ENCODE measurements around the gene GYPB. TPM values are rescaled to one million over a fixed set of nuclear protein-coding genes. Genes with fewer than 3 reads are reported as not detected.
"Not testable (repeated sequence)": the region's sequence is repeated elsewhere in the genome, so short reads cannot be mapped to it uniquely, and the experiment has no call there.

The GYPB gene
- total and polyA plus RNA-seq, 2 experiments from 2014 or later: 0.43 TPM; not detected in 1

DNA sequence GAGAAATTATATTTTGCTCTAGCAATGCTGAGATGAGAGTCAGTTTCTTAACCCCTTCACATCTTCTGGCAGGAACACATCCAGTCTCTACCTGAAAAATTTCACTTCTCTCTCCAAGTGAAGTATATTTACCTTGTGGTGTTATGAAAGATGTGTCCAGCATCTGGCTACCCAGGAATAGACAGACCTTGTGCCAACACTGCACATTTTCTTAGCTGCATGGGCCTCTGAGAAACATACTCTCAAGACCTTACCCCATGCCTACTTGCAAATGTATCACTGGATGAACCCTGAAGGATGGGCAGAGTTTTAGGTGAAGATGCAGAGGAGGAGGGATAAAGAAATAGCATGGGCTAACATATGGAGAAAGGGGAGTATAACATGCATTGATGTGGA, 13.6 kb downstream of the GYPB start:
- peaks cover 37% of the 10 kb centered on the region for H3K27me3 ChIP-seq
- H3K9me3 ChIP-seq (ENCODE audit: low read depth); H3K27ac ChIP-seq; DNase-seq (ENCODE audit: low read depth in 1 of 2, low spot score in 1 of 2); H3K4me3 ChIP-seq; H3K36me3 ChIP-seq: not testable (repeated sequence)
- peaks cover 22% of the 10 kb centered on the region for H3K4me1 ChIP-seq (ENCODE audit: low read depth)

DNA sequence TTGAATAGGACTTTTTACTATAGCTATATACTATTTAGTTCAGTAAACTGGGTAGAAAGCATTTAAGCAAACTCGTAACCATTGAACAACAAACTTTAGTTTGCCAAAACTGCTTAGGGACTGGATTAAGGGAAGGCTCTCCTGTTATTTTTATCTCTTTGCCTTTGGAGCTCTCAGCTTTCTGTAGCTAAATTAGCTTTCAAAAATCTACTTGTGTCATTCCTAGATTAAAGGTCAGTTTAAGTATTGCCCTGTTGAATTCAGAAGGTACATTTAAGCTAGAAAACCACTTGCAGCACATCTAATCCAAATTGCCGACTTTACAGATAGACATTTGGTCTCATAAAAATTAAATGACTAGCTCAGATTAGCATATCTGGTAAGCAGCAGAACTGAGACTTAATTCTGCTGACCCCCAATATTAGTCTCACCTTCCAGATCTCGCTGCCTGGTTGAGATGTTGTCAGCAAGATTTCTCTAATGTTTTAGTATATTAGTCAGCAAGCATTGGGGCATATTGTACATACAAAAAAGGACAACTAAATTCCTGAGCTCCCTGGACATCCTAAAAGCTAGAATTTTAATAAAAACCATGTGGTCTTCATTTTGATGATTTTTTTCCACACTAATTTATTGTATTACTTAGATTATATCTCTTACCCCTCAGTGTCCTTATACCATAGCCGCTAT, 14.2 kb downstream of the GYPB start:
- not testable (repeated sequence) for H3K36me3 ChIP-seq; H3K9me3 ChIP-seq (ENCODE audit: low read depth); H3K27ac ChIP-seq; H3K4me3 ChIP-seq
- Histone ChIP-seq H3K27me3 (peaks cover 41% of the 10 kb centered on the region), H3K4me1 (ENCODE audit: low read depth) (peaks cover 22% of the 10 kb centered on the region)
- DNase-seq (ENCODE audit: low read depth in 1 of 2, low spot score in 1 of 2): peak in 1 of 2 donors; percentile 3

DNA sequence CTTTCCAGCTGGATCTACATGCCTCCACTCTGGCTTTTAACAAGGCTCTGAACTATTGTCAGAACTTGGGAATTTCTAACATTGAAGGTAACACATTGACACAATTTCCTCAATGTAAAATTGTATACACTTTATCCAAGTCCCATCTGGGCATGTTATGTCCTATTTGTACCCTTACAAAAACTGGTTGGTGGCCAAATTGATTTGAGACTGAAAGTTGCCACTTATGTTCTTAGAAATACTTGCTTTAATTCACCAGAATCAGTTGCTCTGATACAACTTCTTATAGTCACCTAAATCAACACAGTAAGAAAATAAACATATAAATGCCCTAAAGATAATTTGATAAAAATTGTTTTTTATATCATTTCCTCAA, 15.3 kb downstream of the GYPB start:
- not testable (repeated sequence) for H3K4me3 ChIP-seq; H3K9me3 ChIP-seq (ENCODE audit: low read depth); H3K36me3 ChIP-seq; H3K27ac ChIP-seq; DNase-seq (ENCODE audit: low read depth in 1 of 2, low spot score in 1 of 2)
- H3K27me3 ChIP-seq: peaks cover 47% of the 10 kb centered on the region
- H3K4me1 ChIP-seq (ENCODE audit: low read depth): peaks cover 22% of the 10 kb centered on the region

DNA sequence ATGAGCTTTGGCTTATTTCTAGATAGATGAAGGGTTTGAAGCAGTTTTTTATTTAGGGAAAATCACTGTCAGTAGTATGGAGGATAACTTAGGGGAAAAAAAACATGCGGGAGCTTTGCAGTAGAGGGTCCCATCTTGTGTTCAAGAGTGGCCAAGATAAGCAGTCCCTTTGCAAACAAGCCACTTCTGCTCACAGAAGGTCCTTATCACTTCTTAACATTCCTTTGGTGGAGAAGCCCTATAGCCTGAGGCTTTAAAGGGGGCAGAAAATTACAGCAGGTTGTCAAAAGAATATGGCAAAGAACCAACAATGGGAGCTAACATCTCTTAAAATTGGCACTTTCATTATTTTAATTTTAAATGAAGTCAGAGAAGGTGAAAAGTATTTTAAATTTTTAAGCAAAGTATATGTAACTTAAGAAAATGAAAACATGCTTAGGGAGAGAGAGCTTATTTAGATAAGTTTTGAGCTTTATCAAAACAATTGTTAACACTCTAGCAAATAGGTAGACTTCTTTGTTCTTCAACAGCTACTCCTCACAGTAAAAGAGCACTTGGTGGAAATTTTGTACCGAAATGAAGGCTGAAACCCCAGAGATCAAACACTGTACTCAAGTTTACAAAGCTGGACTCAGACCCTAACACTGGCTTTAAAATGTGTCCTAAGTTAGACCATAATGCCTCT, 15.8 kb downstream of the GYPB start:
- H3K4me3 ChIP-seq: not testable (repeated sequence)

DNA sequence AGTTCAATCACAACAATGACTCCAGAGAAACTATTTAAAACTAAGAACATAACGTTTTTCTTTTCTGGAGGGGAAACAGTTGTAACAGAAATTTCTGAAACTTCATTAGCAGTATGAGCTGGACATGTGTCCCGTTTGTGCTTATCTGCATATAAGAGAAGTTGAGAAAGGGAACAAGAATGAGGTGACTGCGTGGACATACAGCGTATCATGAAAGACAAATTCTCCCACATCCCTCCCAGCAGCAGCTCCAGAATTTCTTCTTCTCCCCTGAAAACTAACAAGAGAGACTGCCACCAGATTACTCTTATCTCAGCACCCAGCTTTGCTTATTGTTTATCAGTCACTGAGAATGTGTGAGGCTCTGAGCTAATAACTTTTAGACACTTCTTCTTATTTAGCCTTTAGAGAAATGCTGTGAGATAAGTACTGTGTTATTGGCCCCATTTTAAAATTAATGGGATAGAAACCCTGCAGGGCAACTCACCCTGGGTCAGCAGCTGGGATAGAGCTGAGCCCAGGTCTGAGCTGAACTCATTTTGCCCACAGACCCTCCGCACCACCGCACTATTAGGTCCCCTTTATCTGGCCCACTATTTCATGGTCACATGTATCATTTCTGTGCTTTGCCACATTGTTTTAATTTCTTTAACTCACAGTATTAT, 18.7 kb downstream of the GYPB start:
- DNase-seq (ENCODE audit: low read depth in 1 of 2, low spot score in 1 of 2); H3K27ac ChIP-seq; H3K4me3 ChIP-seq; H3K9me3 ChIP-seq (ENCODE audit: low read depth); H3K36me3 ChIP-seq: not testable (repeated sequence)
- H3K27me3 ChIP-seq: peaks cover 38% of the 10 kb centered on the region
- peaks cover 17% of the 10 kb centered on the region for H3K4me1 ChIP-seq (ENCODE audit: low read depth)

More for the DNA sequence above, 15.8 kb downstream of the GYPB start:
- Histone ChIP-seq H3K27me3 (peaks cover 45% of the 10 kb centered on the region), H3K4me1 (ENCODE audit: low read depth) (peaks cover 22% of the 10 kb centered on the region)
- not testable (repeated sequence) for H3K36me3 ChIP-seq; H3K27ac ChIP-seq; H3K9me3 ChIP-seq (ENCODE audit: low read depth)
- peak in 1 of 2 donors; percentile 60 for DNase-seq (ENCODE audit: low read depth in 1 of 2, low spot score in 1 of 2)

DNA sequence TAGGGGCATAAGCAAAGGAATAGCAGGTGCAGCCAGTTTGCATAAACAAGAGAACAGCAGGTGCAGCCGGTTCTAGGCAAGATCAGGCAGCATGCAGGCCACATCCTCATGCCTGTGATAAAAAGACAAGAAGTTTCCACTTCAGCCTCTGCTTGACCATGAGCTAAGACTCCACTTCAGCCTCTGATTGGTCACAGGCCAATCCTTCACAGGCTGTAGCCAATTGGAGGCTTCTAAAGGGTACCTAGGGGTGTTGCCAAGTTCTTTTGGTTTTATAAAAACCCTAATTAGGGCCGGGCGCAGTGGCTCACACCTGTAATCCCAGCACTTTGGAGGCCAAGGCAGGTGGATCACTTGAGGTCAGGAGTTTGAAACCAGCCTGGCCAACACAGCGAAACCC, 23.0 kb downstream of the GYPB start:
- not testable (repeated sequence) for H3K27ac ChIP-seq; DNase-seq (ENCODE audit: low read depth in 1 of 2, low spot score in 1 of 2); H3K4me1 ChIP-seq (ENCODE audit: low read depth)

DNA sequence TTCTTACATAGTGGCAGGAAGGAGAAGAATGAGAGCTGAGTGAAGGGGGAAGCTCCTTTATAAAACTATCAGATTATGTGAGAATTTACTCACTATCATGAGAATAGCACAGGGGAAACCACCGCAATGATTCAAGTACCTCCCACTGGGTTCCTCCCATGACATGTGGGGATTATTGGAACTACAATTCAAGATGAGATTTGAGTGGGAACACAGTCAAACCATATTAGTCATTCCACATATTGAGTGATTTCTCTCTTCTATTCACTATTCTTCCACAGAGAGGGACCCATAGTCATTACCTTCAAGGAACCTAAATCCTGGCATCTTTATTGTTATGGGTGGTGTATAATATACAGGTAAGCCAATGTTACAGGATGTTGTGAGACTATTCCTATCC, 27.4 kb downstream of the GYPB start:
- not testable (repeated sequence) for H3K9me3 ChIP-seq (ENCODE audit: low read depth); H3K27ac ChIP-seq; H3K36me3 ChIP-seq; DNase-seq (ENCODE audit: low read depth in 1 of 2, low spot score in 1 of 2); H3K4me3 ChIP-seq; H3K4me1 ChIP-seq (ENCODE audit: low read depth)
- H3K27me3 ChIP-seq: peaks cover 12% of the 10 kb centered on the region

More for the DNA sequence above, 23.0 kb downstream of the GYPB start:
- H3K4me3 ChIP-seq; H3K9me3 ChIP-seq (ENCODE audit: low read depth); H3K36me3 ChIP-seq: not testable (repeated sequence)
- H3K27me3 ChIP-seq: peaks cover 36% of the 10 kb centered on the region

DNA sequence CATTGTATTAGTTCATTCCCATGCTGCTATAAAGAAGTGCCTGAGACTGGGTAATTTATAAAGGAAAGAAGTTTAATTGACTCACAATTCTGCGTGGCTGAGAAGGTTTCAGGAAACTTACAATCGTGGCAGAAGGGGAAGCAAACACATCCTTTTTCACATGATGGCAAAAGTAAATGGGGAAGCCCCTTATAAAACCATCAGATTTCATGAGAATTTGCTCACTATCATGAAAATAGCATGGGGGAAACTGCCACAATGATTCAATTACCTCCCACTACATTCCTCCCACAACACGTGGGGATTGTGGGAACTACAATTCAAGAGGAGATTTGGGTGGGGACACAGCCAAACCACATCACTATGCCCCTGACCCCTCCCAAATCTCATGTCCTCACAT, 28.5 kb downstream of the GYPB start:
- H3K9me3 ChIP-seq (ENCODE audit: low read depth); H3K4me3 ChIP-seq; H3K4me1 ChIP-seq (ENCODE audit: low read depth); H3K27ac ChIP-seq; DNase-seq (ENCODE audit: low read depth in 1 of 2, low spot score in 1 of 2); H3K36me3 ChIP-seq: not testable (repeated sequence)
- peaks cover 18% of the 10 kb centered on the region for H3K27me3 ChIP-seq

DNA sequence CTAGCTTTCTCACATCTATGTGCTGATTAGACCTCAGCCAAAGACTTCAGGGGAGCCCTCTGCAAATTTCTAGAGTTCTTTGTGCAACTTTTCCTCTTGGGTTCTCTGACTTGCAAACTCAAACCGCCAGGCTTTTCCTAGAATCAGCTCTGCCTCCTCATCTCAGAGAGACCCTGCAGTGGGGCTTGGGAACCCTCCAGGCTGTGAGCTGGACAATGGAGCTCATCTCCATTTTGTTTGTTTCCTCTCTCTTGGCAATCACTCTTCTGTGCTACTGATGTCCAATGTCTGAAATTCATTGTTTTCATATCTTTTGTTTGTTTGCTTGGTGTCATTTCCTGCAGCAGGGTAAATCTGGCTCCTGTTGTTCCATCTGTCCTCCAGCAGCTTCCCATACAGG, 33.0 kb downstream of the GYPB start:
- Histone ChIP-seq H3K4me3 (no peak overlapping the region), H3K27me3 (peaks cover 23% of the 10 kb centered on the region), H3K36me3 (no peaks in the 10 kb centered on the region), H3K9me3 (ENCODE audit: low read depth) (no peaks in the 10 kb centered on the region), H3K4me1 (ENCODE audit: low read depth) (no peaks in the 10 kb centered on the region), H3K27ac (no peak overlapping the region)
- DNase-seq (ENCODE audit: low read depth in 1 of 2, low spot score in 1 of 2): no peak
- TF ChIP-seq, protein P1, sequence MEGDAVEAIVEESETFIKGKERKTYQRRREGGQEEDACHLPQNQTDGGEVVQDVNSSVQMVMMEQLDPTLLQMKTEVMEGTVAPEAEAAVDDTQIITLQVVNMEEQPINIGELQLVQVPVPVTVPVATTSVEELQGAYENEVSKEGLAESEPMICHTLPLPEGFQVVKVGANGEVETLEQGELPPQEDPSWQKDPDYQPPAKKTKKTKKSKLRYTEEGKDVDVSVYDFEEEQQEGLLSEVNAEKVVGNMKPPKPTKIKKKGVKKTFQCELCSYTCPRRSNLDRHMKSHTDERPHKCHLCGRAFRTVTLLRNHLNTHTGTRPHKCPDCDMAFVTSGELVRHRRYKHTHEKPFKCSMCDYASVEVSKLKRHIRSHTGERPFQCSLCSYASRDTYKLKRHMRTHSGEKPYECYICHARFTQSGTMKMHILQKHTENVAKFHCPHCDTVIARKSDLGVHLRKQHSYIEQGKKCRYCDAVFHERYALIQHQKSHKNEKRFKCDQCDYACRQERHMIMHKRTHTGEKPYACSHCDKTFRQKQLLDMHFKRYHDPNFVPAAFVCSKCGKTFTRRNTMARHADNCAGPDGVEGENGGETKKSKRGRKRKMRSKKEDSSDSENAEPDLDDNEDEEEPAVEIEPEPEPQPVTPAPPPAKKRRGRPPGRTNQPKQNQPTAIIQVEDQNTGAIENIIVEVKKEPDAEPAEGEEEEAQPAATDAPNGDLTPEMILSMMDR (IDR thresholded peaks at IDR 0.05; ENCODE audit: low read depth, low read length): no peak

DNA sequence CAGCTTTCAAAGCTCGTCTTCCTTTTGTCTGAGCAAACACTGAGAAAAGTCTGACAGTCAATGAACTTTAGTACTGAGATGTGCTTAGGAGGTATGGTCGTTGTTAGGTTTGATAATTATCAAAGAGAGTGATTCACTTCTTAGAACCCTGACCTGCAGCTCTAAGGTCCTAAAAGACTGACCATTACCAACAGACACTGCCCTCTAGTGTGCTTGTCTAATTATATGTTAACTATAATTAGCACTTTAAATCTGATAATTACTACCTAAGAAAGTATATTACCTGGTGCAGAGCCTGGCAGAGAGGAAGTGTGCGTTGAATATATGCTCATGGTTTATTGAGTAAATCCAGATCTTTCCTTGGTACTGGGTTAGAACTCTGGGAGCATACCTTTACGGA, 38.4 kb downstream of the GYPB start:
- H3K9me3 ChIP-seq (ENCODE audit: low read depth); H3K4me3 ChIP-seq; H3K27me3 ChIP-seq; H3K27ac ChIP-seq; H3K36me3 ChIP-seq; H3K4me1 ChIP-seq (ENCODE audit: low read depth): not testable (repeated sequence)
- peak in 1 of 2 donors; percentile 23 for DNase-seq (ENCODE audit: low read depth in 1 of 2, low spot score in 1 of 2)

DNA sequence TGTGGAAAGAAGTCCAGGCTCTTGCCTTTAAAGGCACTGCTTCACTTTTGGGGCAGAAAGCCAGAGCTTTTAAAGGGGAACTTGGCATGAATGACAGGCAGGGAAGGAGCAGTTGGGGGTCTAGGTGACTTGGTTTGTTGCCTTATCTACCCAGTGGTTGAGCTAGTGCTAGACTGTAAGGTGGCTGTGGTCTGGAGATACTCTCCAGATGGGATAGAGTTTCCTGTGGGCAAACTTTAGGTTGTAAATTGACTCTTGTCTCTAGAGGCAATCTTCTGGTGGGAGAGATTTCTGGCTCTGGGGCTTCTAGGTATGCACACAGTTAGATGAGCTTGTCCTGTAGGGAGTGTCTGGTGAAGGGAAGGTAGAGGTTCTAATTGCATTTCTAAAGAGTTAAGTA, 43.7 kb downstream of the GYPB start:
- not testable (repeated sequence) for DNase-seq (ENCODE audit: low read depth in 1 of 2, low spot score in 1 of 2); H3K4me3 ChIP-seq; H3K36me3 ChIP-seq; H3K4me1 ChIP-seq (ENCODE audit: low read depth); H3K27me3 ChIP-seq; H3K9me3 ChIP-seq (ENCODE audit: low read depth); H3K27ac ChIP-seq

DNA sequence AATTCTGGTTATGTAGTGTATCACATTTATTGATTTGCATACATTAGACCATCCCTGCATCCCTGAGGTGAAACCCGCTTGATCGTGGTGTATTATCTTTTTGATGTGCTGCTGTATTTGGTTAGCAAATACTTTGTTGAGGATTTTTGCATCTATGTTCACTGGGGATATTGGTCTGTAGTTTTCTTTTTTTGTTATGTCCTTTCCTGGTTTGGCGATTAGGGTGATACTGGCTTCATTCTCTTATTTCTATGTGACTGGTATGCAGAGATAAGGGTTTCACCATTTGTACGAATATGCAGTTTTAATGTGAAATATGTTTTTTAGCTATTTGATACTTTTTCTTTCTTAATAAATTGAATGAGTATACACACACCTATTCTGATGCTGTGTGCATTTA, 45.2 kb downstream of the GYPB start:
- H3K36me3 ChIP-seq; H3K4me1 ChIP-seq (ENCODE audit: low read depth); H3K27me3 ChIP-seq; DNase-seq (ENCODE audit: low read depth in 1 of 2, low spot score in 1 of 2); H3K27ac ChIP-seq; H3K9me3 ChIP-seq (ENCODE audit: low read depth); H3K4me3 ChIP-seq: not testable (repeated sequence)

All from cardiac muscle cell (in vitro differentiated cells and primary cell).